GM19351 (cell line): ENCODE data around the gene GCSAML.
"Not testable (repeated sequence)": the region's sequence is repeated elsewhere in the genome, so short reads cannot be mapped to it uniquely, and the experiment has no call there.

Experiments used
- ATAC-seq: cut with Tn5 transposase; IDR thresholded peaks from one replicate; pipeline ENCODE4 v1.9.1; 2021; ENCODE audit warnings: mild to moderate bottlenecking, moderate library complexity; ENCODE audit not compliant: unreplicated experiment

GCSAML gene

DNA sequence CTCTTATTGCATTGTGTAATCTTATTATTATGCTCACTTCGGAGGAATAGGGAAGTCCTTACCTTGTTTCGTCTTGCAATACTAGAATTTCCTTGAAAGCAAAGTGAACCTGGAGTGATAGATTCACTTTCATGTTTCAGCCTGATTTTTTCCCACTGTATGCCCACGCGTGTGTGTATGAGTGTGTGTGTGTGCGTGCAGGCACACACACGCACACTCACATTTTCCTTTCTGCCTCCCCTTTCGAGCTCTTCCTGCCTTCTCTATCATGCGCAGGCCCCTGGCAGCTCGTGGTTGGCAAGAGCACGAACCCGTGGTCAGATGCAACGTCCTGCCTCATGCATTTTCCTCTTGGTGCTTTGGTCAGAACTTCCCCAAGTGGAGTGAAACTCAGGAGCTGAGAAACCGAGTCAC lies at the start of gene GCSAML:
GCSAML (plus strand) TSS at position 366 of the 414 bp plus-strand sequence. CDS start 58 bp downstream, outside the sequence.
- no peak for ATAC-seq

DNA sequence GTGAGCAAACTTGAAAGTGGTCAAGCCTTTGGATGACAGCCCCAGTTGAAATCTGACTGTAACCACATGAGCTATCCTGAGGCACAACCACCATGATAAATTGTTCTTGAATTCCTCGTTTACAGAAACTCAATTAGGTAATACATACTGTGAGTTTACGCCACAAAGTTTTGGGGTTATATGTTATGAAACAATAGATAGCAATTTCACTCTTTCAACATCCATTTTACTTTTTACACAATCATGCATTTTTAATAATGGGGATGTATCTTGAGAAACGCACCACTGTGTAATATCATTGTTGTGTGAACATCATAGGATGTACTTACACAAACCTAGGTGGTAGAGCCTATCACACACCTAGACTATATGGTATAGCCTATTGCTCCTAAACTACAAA lies 48.1 kb upstream of the GCSAML start:
- no peak for ATAC-seq

GRCh38 chr1:247506831-247507230 lies 42.1 kb upstream of the GCSAML start:
- ATAC-seq, result no peak

DNA sequence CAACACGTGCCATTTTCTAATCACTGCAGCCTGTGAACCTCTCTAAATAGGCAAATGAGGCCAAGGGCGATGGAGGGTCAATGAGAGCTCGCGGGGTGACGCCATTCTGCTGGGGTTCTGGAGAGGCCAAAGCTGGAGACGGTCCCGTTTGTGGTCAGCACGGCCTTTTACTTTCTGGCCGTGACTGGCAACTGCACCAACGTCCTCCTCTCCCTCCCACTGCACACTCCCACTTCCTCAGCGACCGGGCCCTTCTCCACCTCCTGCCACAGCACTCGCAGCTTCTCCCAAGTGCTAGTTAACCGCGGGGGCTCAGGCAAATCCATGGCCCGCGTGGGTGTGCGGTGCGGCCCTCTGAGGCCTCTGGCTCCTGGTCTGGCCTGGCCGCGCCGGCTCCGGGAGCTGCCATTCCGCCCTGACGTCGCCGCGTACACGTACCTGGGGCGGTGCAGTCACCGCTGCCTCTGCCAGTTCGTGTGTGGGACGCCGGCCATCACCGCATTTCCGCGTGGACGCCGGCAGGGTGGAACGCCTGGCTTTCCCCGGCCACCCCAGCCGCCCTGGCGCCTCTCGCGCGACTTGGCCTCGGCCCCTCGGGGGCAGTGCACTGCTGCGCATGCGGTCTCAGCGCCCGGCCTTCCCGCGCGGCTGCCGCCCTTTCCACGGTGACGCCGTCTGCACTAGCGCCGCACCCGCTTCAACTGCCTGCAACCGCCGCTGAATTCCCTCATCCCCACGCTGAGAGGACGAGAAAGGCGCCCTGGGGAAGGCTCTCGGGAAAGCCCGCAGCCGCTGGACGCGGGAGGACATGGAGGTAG lies 30.9 kb upstream of the GCSAML start:
- ATAC-seq, result no peak

- ATAC-seq, result no peak
Observed at GRCh38 chr1:247518613-247518891, 30.4 kb upstream of the GCSAML start.

GRCh38 chr1:247521886-247522285 lies 27.0 kb upstream of the GCSAML start:
- ATAC-seq, result not testable (repeated sequence)

DNA sequence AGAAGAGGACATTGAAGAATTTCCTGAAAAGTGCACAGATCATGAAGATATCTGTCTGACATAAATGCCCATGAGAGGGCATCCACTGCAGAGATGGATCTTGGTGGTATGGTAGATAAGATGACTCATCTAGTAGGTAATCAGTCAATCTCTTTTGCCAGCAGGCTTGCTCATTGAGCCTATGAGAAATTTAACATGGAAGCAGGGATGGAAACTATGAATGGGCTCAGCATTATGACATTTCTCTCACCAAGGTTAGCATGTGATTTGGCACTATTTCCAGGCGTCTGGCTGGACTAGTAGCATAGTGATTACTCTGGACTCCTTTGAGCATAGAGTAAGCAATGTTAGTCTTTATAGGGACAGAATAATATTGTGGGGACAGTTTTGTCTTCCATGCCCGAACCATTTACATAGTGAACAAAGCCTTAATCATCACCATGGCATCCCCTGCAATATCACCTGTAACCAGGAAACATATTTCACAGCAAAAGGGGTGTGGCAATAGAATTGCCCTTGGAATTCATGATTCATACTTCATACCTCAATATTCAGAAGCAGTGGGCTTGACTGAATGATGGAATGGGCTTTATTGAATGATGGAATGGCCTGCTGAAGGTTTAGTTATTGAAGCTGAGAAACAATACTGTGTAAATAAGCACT lies 20.0 kb upstream of the GCSAML start:
- ATAC-seq, result no peak

GRCh38 chr1:247529771-247530355 lies 19.1 kb upstream of the GCSAML start:
- no peak for ATAC-seq

GRCh38 chr1:247530785-247531184 lies 18.1 kb upstream of the GCSAML start:
- ATAC-seq, result no peak

GRCh38 chr1:247531937-247532336 lies 17.0 kb upstream of the GCSAML start:
- ATAC-seq, result no peak

DNA sequence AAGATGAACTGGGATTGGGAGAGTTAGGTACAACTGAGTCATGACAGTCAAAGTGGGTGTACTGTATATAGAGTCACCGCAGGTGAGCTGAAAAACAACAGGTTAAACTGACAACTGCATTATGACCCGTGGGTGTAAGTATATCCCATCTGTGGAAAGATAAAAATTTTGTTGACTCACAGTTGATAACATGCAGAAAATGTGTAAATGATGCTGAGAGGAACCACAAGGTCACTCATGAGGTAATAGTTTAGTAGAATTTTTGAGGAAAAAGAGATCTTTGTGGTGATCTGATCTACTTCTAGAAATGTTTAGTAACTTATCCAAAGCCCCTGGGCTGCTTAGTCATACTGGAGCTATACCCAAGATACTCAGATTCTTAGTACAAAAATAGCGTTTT lies 13.5 kb upstream of the GCSAML start:
- no peak for ATAC-seq

DNA sequence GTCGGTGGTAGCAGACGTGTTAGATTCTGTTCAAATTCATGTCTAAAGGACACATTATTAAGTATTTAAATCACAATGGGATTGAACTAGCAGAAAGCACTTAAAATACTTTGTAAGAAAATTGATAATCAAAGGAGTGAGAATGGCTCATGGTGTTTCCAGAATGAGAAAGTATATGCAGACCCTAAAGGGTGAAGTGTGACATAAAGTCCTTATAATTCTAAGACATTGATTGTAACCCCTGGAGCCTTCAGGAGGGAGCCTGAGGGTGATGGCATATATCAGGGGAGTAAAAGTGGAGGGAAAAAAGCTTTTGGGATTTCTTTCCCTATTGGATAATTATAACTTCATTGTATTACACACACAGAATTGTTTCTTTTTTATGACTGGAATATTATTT lies 12.6 kb upstream of the GCSAML start, which contains the start of gene OR2C3:
OR2C3 (minus strand) TSS at position 101 of the 400 bp plus-strand sequence. CDS start 3,929 bp downstream, outside the sequence.
- no peak for ATAC-seq

DNA sequence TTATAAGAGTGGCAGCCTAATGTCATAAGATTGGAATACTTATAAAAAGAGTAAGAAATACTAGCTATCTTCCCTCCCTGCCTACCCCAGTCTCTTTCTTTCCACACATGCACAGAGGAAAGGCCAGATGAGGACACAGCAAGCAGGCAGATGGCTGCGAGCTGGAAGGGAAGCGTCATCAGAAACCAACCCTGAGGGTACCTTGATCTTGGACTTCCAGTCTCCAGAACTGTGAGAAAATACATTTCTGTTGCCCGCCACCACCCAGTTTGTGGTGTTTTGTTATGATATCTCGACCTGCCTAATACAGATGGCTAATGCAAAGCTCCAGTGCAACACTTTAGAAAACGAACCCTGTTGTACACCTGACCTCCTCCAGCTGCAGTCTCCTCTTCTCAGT lies 10.4 kb upstream of the GCSAML start:
- ATAC-seq, result no peak

DNA sequence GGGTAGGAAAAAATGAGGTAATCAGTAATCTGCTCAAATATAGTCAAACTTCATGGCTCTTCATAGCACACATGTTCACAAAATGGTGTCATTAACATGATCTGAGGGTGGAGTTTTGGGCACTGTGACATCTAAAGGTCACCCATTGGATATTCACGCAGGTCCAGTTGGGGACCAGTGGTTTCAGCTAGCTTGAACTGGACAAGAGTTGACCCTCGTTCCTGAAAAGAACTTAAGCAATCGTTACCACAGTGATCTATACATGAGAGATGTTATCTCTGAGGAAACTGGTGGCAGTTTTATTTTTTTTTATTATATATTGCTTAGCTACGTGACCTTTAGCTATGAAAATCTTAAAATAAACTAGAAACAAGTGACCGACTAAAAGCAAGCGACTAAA lies 9.7 kb upstream of the GCSAML start:
- no peak for ATAC-seq

DNA sequence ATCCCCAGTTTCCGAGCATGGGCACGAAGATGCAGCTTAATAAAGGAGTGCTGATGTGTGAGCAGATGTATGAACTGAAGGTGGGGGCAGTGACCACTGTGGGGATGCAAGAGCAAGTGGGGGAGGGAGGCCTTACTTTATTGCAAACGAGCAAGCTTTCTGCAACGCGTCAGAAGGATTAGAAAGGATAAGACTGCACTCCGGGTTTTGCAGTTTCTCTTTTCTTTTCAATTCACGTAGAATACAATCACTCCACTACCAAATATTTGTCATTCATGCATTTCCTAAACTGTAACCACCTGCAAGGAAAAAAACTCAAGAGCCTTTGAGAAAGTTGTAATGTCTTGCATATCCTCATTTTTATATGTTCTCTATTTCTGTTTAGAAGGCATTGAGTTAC lies 8.4 kb upstream of the GCSAML start:
- no peak for ATAC-seq

- no peak for ATAC-seq
Observed at GRCh38 chr1:247542811-247543210, 6.1 kb upstream of the GCSAML start.

- no peak for ATAC-seq
Observed at GRCh38 chr1:247548092-247548491, 842 bp upstream of the GCSAML start.

DNA sequence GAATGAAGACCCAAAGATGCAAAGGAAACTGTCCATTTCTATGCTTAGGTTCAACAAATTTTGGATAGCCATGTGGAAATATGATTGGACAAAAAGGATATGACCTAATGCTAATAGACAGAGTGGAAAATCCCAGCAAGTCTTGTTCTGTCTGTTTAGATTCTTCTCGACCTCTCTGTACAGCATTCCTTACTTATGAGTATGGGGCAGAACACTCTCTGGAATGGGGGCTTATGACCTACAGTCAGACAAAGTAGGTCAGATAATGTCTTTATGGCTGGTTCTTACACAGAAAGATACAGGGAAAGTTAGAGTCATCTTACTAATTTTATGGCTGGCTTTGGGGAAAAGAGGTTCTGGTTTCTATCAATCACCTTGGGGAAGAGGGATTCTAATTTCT lies 2.8 kb downstream of the GCSAML start:
- ATAC-seq, result no peak

- no peak for ATAC-seq
Observed at GRCh38 chr1:247552231-247552630, 3.3 kb downstream of the GCSAML start.

- no peak for ATAC-seq
Observed at GRCh38 chr1:247557926-247558674, 9.2 kb downstream of the GCSAML start.

DNA sequence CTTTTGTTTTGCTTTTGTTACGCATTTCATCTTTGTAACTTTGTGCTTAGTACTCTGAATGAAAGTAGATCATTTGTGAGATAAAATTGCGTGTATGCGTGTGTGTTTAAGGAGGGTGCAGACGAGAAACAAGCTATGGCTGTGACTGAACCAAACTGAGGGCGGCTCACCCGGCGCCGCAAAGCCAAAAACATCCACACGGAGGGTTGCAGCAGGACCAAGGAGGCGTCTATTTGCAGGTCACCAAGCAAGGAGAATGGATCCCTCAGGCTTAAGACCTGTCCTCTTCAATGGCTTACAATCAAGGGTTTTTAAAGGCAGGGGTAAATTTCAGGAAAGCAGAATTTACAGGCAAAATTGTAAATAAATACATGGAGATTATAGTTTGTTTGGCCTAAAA lies 12.8 kb downstream of the GCSAML start:
- no peak for ATAC-seq
